Activated naive CD4-positive, alpha-beta T cell treated with anti-CD3 and anti-CD28 coated beads, Interleukin-2, amount 10 ng/mL, durations not matched to agents 7 days and 5 days (primary cell): Measurements from ENCODE around the gene SYTL1.
A peak's percentile ranks its signal among the peaks of the same experiment; 100 is the strongest.

ENCODE experiments used
- CTCF ChIA-PET: fragments of 350-600 bp; sonication (Branson Sonifier 250); formaldehyde crosslinking; loops from one replicate; lab custom pipeline; 2021; ENCODE audit warnings: antibody characterized with exemption; lab: Charles Lee
- DNase-seq: peaks from one replicate; pipeline ENCODE4 v3.0.0-alpha.2; 2020
- H3K27ac Mint-ChIP-seq: one replicate; pipeline ENCODE4 v1.8.0; 2021; ENCODE audit warnings: mild to moderate bottlenecking, moderate library complexity, mixed read lengths
- H3K27me3 Mint-ChIP-seq: one replicate; pipeline ENCODE4 v1.8.0; 2021; ENCODE audit warnings: mild to moderate bottlenecking, mixed read lengths
- H3K36me3 Mint-ChIP-seq: one replicate; pipeline ENCODE4 v1.8.0; 2021; ENCODE audit warnings: mixed read lengths
- H3K4me1 Mint-ChIP-seq: one replicate; pipeline ENCODE4 v1.8.0; 2021; ENCODE audit warnings: mixed read lengths
- H3K4me3 Mint-ChIP-seq: one replicate; pipeline ENCODE4 v1.8.0; 2021; ENCODE audit warnings: mild to moderate bottlenecking, moderate library complexity, mixed read lengths
- H3K9me3 Mint-ChIP-seq: one replicate; pipeline ENCODE4 v1.8.0; 2021; ENCODE audit warnings: mixed read lengths

Gene SYTL1

GRCh38 chr1:27327964-27328363 lies 13.9 kb upstream of the SYTL1 start:
- CTCF ChIA-PET, result interaction anchor here (0.6 to 1.6 kb wide), 5 partner anchors 10 to 60 kb away, joined by 3 to 4 read pairs (median 3); no protein-coding TSS in a partner anchor
- Mint-ChIP-seq H3K4me3 (no peak overlapping the region), H3K36me3 (peaks cover 39% of the 10 kb centered on the region), H3K27me3 (no peaks in the 10 kb centered on the region), H3K27ac (no peak overlapping the region), H3K9me3 (no peaks in the 10 kb centered on the region), H3K4me1 (peaks cover 65% of the 10 kb centered on the region)
- DNase-seq, result no peak

- peaks cover 41% of the 10 kb centered on the region for H3K36me3 Mint-ChIP-seq
Observed at GRCh38 chr1:27330786-27331185, 11.0 kb upstream of the SYTL1 start.

GRCh38 chr1:27331426-27331825 lies 10.4 kb upstream of the SYTL1 start:
- Mint-ChIP-seq H3K36me3 (peaks cover 39% of the 10 kb centered on the region), H3K9me3 (no peaks in the 10 kb centered on the region), H3K27me3 (no peaks in the 10 kb centered on the region), H3K27ac (peak overlapping the region; percentile 77), H3K4me3 (no peak overlapping the region), H3K4me1 (peaks cover 44% of the 10 kb centered on the region)
- no peak for DNase-seq
- CTCF ChIA-PET, result interaction anchor here (2.4 to 5.9 kb wide), 4 partner anchors 11 to 64 kb away, joined by 23 to 46 read pairs (median 25); partner anchors contain the start of gene SYTL1

More at GRCh38 chr1:27330786-27331185, 11.0 kb upstream of the SYTL1 start:
- no peak for DNase-seq
- Mint-ChIP-seq H3K9me3 (no peaks in the 10 kb centered on the region), H3K4me3 (no peak overlapping the region), H3K27ac (peak overlapping the region; percentile 77), H3K4me1 (peaks cover 47% of the 10 kb centered on the region), H3K27me3 (no peaks in the 10 kb centered on the region)
- CTCF ChIA-PET, result interaction anchor here (5.9 kb wide), 1 partner anchor 26 kb away, joined by 46 read pairs; no protein-coding TSS in a partner anchor

- Mint-ChIP-seq H3K4me3 (no peak overlapping the region), H3K9me3 (no peaks in the 10 kb centered on the region), H3K36me3 (peaks cover 44% of the 10 kb centered on the region), H3K27ac (peak overlapping the region; percentile 77), H3K4me1 (peaks cover 42% of the 10 kb centered on the region), H3K27me3 (no peaks in the 10 kb centered on the region)
- no peak for DNase-seq
- CTCF ChIA-PET, result interaction anchor here (0.8 to 5.9 kb wide), 20 partner anchors 8 to 251 kb away, joined by 3 to 46 read pairs (median 9); partner anchors contain the start of genes CD164L2, MAP3K6 and SYTL1
Observed at GRCh38 chr1:27331922-27332321, 9.9 kb upstream of the SYTL1 start.

- peak; percentile 73 for DNase-seq
- H3K4me3 Mint-ChIP-seq, result no peak overlapping the region
- H3K27me3 Mint-ChIP-seq, result no peaks in the 10 kb centered on the region
- H3K36me3 Mint-ChIP-seq, result peaks cover 44% of the 10 kb centered on the region
- CTCF ChIA-PET, result interaction anchor here (0.7 to 5.9 kb wide), 30 partner anchors 9 to 390 kb away, joined by 3 to 46 read pairs (median 5); partner anchors contain the start of genes CD164L2, MAP3K6 and SYTL1
- peak overlapping the region; percentile 77 for H3K27ac Mint-ChIP-seq
- H3K4me1 Mint-ChIP-seq, result peaks cover 39% of the 10 kb centered on the region
- H3K9me3 Mint-ChIP-seq, result no peaks in the 10 kb centered on the region
Observed at GRCh38 chr1:27332536-27333281, 9.1 kb upstream of the SYTL1 start.

- Mint-ChIP-seq H3K9me3 (no peaks in the 10 kb centered on the region), H3K36me3 (peaks cover 43% of the 10 kb centered on the region), H3K4me1 (peaks cover 31% of the 10 kb centered on the region), H3K4me3 (no peak overlapping the region), H3K27ac (no peak overlapping the region), H3K27me3 (no peaks in the 10 kb centered on the region)
- no peak for DNase-seq
- CTCF ChIA-PET, result interaction anchor here (0.7 to 5.9 kb wide), 16 partner anchors 8 to 391 kb away, joined by 3 to 46 read pairs (median 6); partner anchors contain the start of genes CD164L2, MAP3K6 and SYTL1
Observed at GRCh38 chr1:27333717-27334279, 8.0 kb upstream of the SYTL1 start.

GRCh38 chr1:27335506-27336422 lies 6.1 kb upstream of the SYTL1 start:
- Mint-ChIP-seq H3K4me1 (peaks cover 43% of the 10 kb centered on the region), H3K4me3 (no peak overlapping the region), H3K36me3 (peaks cover 40% of the 10 kb centered on the region), H3K27me3 (no peaks in the 10 kb centered on the region), H3K9me3 (no peaks in the 10 kb centered on the region), H3K27ac (no peak overlapping the region)
- CTCF ChIA-PET, result interaction anchor here (0.9 to 1.4 kb wide), 3 partner anchors 52 to 60 kb away, joined by 4 read pairs; no protein-coding TSS in a partner anchor
- DNase-seq, result no peak

GRCh38 chr1:27336756-27337155 lies 5.1 kb upstream of the SYTL1 start:
- H3K27ac Mint-ChIP-seq, result no peak overlapping the region
- CTCF ChIA-PET, result interaction anchor here (0.6 kb wide), 1 partner anchor 39 kb away, joined by 3 read pairs; no protein-coding TSS in a partner anchor
- H3K36me3 Mint-ChIP-seq, result peaks cover 40% of the 10 kb centered on the region
- H3K4me3 Mint-ChIP-seq, result no peak overlapping the region
- DNase-seq, result no peak
- no peaks in the 10 kb centered on the region for H3K9me3 Mint-ChIP-seq
- peaks cover 43% of the 10 kb centered on the region for H3K4me1 Mint-ChIP-seq
- no peaks in the 10 kb centered on the region for H3K27me3 Mint-ChIP-seq

- no peak overlapping the region for H3K27ac Mint-ChIP-seq
- no peak overlapping the region for H3K4me3 Mint-ChIP-seq
- H3K27me3 Mint-ChIP-seq, result no peaks in the 10 kb centered on the region
- no peak for DNase-seq
- peaks cover 43% of the 10 kb centered on the region for H3K36me3 Mint-ChIP-seq
- CTCF ChIA-PET, result interaction anchor here (0.7 to 1.5 kb wide), 3 partner anchors 19 to 57 kb away, joined by 3 read pairs; no protein-coding TSS in a partner anchor
- H3K4me1 Mint-ChIP-seq, result peaks cover 40% of the 10 kb centered on the region
- no peaks in the 10 kb centered on the region for H3K9me3 Mint-ChIP-seq
Observed at GRCh38 chr1:27338751-27339150, 3.1 kb upstream of the SYTL1 start.

- Mint-ChIP-seq H3K9me3 (no peaks in the 10 kb centered on the region), H3K4me1 (peaks cover 45% of the 10 kb centered on the region), H3K27ac (peak overlapping the region; percentile 30), H3K27me3 (no peaks in the 10 kb centered on the region), H3K4me3 (no peak overlapping the region), H3K36me3 (peaks cover 40% of the 10 kb centered on the region)
- CTCF ChIA-PET, result interaction anchor here (0.7 to 1.5 kb wide), 3 partner anchors 18 to 56 kb away, joined by 3 read pairs; no protein-coding TSS in a partner anchor
- no peak for DNase-seq
Observed at GRCh38 chr1:27339213-27339612, 2.6 kb upstream of the SYTL1 start.

- Mint-ChIP-seq H3K27me3 (no peaks in the 10 kb centered on the region), H3K36me3 (peaks cover 43% of the 10 kb centered on the region), H3K4me1 (peaks cover 61% of the 10 kb centered on the region), H3K4me3 (peak overlapping the region; percentile 90), H3K27ac (peak overlapping the region; percentile 90), H3K9me3 (no peaks in the 10 kb centered on the region)
- DNase-seq, result peak; percentile 57
- CTCF ChIA-PET, result interaction anchor here (0.6 to 3.2 kb wide), 8 partner anchors 10 to 321 kb away, joined by 3 to 26 read pairs (median 4); no protein-coding TSS in a partner anchor
Observed at GRCh38 chr1:27342391-27342777, 562 bp downstream of the SYTL1 start.

- no peaks in the 10 kb centered on the region for H3K9me3 Mint-ChIP-seq
- peak; percentile 87 for DNase-seq
- peaks cover 65% of the 10 kb centered on the region for H3K4me1 Mint-ChIP-seq
- peaks cover 44% of the 10 kb centered on the region for H3K36me3 Mint-ChIP-seq
- CTCF ChIA-PET, result interaction anchor here (0.6 to 3.2 kb wide), 8 partner anchors 10 to 320 kb away, joined by 3 to 26 read pairs (median 4); partner anchors contain the start of gene MAP3K6
- H3K27ac Mint-ChIP-seq, result peak overlapping the region; percentile 90
- peak overlapping the region; percentile 90 for H3K4me3 Mint-ChIP-seq
- H3K27me3 Mint-ChIP-seq, result no peaks in the 10 kb centered on the region
Observed at GRCh38 chr1:27342778-27343638, 1.2 kb downstream of the SYTL1 start.
